Pancreas (tissue), 10 donors: ENCODE data around the gene ROBO1. TPM values are rescaled to one million over a fixed set of nuclear protein-coding genes. Genes with fewer than 3 reads are reported as not detected.

ENCODE experiments used
- ATAC-seq, 4 donors: fragments of 200-7000 bp; cut with Tn5 transposase; one replicate each; pipeline versions ENCODE4 v1.8.0 to v1.9.1; 2020; ENCODE audit warnings: mild to moderate bottlenecking in 4 of 4, moderate library complexity in 4 of 4
- DNase-seq, 6 donors: peaks; one replicate each; pipeline ENCODE4 v3.0.0-alpha.2; 2020
- FAIRE-seq: peaks from 2 replicates; lab custom pipeline; 2012; peaks lifted over from hg19 to GRCh38; lab: Jason Lieb, UNC
- H3K27ac ChIP-seq, 4 donors: fragments of 200-600 bp; sonication (generic); 1 replicate in 3 of 4; 2 replicates in 1 of 4; pipeline versions ENCODE4 v1.5.0 to v1.8.0; 2020
- H3K27me3 ChIP-seq, 4 donors: fragments of 200-600 bp; one replicate each; pipeline ENCODE4 v1.8.0; 2021
- H3K36me3 ChIP-seq, 3 donors: fragments of 200-600 bp; sonication (generic) in 1 of 3; one replicate each; pipeline versions ENCODE4 v1.5.0 to v1.8.0; 2020 to 2021
- H3K4me1 ChIP-seq, 3 donors: fragments of 200-600 bp; one replicate each; pipeline ENCODE4 v1.8.0; 2021
- H3K4me3 ChIP-seq, 4 donors: fragments of 200-600 bp; sonication (generic) in 2 of 4; one replicate each; pipeline versions ENCODE4 v1.5.0 to v1.8.0; 2020 to 2021
- H3K9me3 ChIP-seq, 4 donors: fragments of 200-600 bp; one replicate each; pipeline ENCODE4 v1.8.0; 2021
- WGBS, 2 donors: extraction: QIAGEN DNeasy Blood & Tissue Kit; methylation state at CpG; one replicate each; pipeline ENCODE4 v1.1.7; 2013; 5-methylcytosine and 5-hydroxymethylcytosine counted together
- intact Hi-C, 3 donors: fragments of 100-400 bp; cut with DNase I; formaldehyde crosslinking; loops; one replicate each; pipeline versions ENCODE4 v1.11.1 to v1.14.2; 2022
- polyA plus RNA-seq, 2 donors: library from polyadenylated mRNA; stranded (reverse); fragments of 200-250 nt; gene quantifications; one replicate each; pipeline ENCODE4 v1.2.3, GENCODE V29; 2013
- total RNA-seq, 6 donors: library from RNA; stranded (reverse); fragmentation: NEBNext Ultra II Directional in 4 of 6; extraction: Animal tissue kit (Norgen Biotek cat#: 25700) in 4 of 6; gene quantifications; one replicate each; pipeline versions ENCODE4 v1.2.1 to v1.2.4, GENCODE V29; 2021 to 2023
- TF ChIP-seq, protein P1 (sequence below), 4 donors: fragments of 200-600 bp; sonication (generic) in 3 of 4; IDR thresholded peaks; one replicate each; pipeline versions ENCODE4 v1.5.0 to v1.8.0; 2021; ENCODE audit warnings: antibody characterized with exemption in 4 of 4
- donor health status: healthy with polysubstance abuse.
- donor health status: DM: no; HTN: no; CAD: no; lungs with moderate emphysema.
- donor health status: DM: no; HTN: no; CAD: no.
- donor health status: control.
- donor health status: control.
- donor health status: Bipolar disorder and iron deficiency.
- donor health status: DM: yes; HTN: yes; CAD: no.
- donor health status: DM: no; HTN: no; CAD: no.
- donor health status: DM: no; HTN: no; CAD: no.
- donor health status: DM: yes; HTN: yes; CAD: no.

Gene ROBO1
- total and polyA plus RNA-seq, 8 donors = 0.51 to 8.5 (median 2.8) TPM

- H3K36me3 ChIP-seq = no peaks in the 10 kb centered on the region
- no peaks in the 10 kb centered on the region for H3K9me3 ChIP-seq
- intact Hi-C loops = no loop called here
- H3K4me3 ChIP-seq = no peak overlapping the region
- H3K27ac ChIP-seq = no peak overlapping the region
- DNase-seq = no peak
- WGBS, 2 donors = 35 to 36% methylated on average over 1 of the region's 1 CpG
- no peaks in the 10 kb centered on the region for H3K4me1 ChIP-seq
- ATAC-seq = peak in 1 of 4 donors; percentile 36
- H3K27me3 ChIP-seq = no peaks in the 10 kb centered on the region
- no peak for FAIRE-seq
- TF ChIP-seq, protein P1, sequence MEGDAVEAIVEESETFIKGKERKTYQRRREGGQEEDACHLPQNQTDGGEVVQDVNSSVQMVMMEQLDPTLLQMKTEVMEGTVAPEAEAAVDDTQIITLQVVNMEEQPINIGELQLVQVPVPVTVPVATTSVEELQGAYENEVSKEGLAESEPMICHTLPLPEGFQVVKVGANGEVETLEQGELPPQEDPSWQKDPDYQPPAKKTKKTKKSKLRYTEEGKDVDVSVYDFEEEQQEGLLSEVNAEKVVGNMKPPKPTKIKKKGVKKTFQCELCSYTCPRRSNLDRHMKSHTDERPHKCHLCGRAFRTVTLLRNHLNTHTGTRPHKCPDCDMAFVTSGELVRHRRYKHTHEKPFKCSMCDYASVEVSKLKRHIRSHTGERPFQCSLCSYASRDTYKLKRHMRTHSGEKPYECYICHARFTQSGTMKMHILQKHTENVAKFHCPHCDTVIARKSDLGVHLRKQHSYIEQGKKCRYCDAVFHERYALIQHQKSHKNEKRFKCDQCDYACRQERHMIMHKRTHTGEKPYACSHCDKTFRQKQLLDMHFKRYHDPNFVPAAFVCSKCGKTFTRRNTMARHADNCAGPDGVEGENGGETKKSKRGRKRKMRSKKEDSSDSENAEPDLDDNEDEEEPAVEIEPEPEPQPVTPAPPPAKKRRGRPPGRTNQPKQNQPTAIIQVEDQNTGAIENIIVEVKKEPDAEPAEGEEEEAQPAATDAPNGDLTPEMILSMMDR (IDR thresholded peaks at IDR 0.05) = no peak
Measured at GRCh38 chr3:79297245-79297960, 470.4 kb downstream of the ROBO1 start.

GRCh38 chr3:79286882-79287281 lies 480.9 kb downstream of the ROBO1 start:
- TF ChIP-seq, protein P1 (IDR thresholded peaks at IDR 0.05) = no peak
- intact Hi-C loops = no loop called here
- H3K9me3 ChIP-seq = no peaks in the 10 kb centered on the region
- H3K27me3 ChIP-seq = no peaks in the 10 kb centered on the region
- FAIRE-seq (no peak), DNase-seq (no peak), ATAC-seq (no peak)
- H3K4me1 ChIP-seq = no peaks in the 10 kb centered on the region
- no peaks in the 10 kb centered on the region for H3K36me3 ChIP-seq
- H3K27ac ChIP-seq = no peak overlapping the region
- no peak overlapping the region for H3K4me3 ChIP-seq
- 65 to 74% methylated on average over 3 of the region's 3 CpGs for WGBS, 2 donors

DNA sequence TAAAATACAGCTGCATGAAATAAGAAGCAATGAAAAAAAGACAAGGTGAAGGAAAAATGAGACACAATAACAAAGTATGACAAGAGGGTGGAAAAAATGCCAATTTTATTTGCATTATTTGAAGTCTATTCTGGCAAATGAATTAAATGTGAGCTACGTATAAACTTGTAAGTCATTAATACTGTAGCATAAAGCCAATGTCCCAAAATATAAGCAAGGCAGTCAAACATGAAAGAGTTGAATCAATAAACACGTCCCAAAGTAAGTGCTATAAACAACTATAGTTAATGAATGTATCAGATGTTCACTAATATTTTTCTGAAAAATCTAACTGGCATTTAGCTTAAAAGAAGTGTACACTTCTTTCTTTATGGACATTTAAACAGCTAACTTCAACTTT lies 481.9 kb downstream of the ROBO1 start:
- TF ChIP-seq, protein P1 (IDR thresholded peaks at IDR 0.05) = no peak
- ATAC-seq (no peak), DNase-seq (no peak), FAIRE-seq (no peak)
- Histone ChIP-seq H3K27me3 (no peaks in the 10 kb centered on the region), H3K4me3 (no peak overlapping the region), H3K9me3 (no peaks in the 10 kb centered on the region), H3K4me1 (no peaks in the 10 kb centered on the region), H3K27ac (no peak overlapping the region), H3K36me3 (no peaks in the 10 kb centered on the region)
- WGBS, 2 donors = 43 to 46% methylated on average over 2 of the region's 2 CpGs
- intact Hi-C loops = no loop called here

- WGBS, 2 donors = 76 to 89% methylated on average over 3 of the region's 3 CpGs
- TF ChIP-seq, protein P1 (IDR thresholded peaks at IDR 0.05) = no peak
- DNase-seq (no peak), FAIRE-seq (no peak), ATAC-seq (no peak)
- H3K9me3 ChIP-seq = no peaks in the 10 kb centered on the region
- H3K27ac ChIP-seq = no peak overlapping the region
- H3K4me1 ChIP-seq = no peaks in the 10 kb centered on the region
- H3K36me3 ChIP-seq = no peaks in the 10 kb centered on the region
- intact Hi-C loops = no loop called here
- H3K27me3 ChIP-seq = no peaks in the 10 kb centered on the region
- no peak overlapping the region for H3K4me3 ChIP-seq
Measured at GRCh38 chr3:79285380-79285779, 482.4 kb downstream of the ROBO1 start.

- DNase-seq (no peak), ATAC-seq (no peak), FAIRE-seq (no peak)
- Histone ChIP-seq H3K9me3 (no peaks in the 10 kb centered on the region), H3K4me1 (no peaks in the 10 kb centered on the region), H3K36me3 (no peaks in the 10 kb centered on the region), H3K27me3 (no peaks in the 10 kb centered on the region), H3K4me3 (no peak overlapping the region), H3K27ac (no peak overlapping the region)
- WGBS, 2 donors = 64 to 76% methylated on average over 3 of the region's 3 CpGs
- TF ChIP-seq, protein P1 (IDR thresholded peaks at IDR 0.05) = no peak
- intact Hi-C loops = no loop called here
Measured at GRCh38 chr3:79284781-79285180, 483.0 kb downstream of the ROBO1 start.
